Measurements from ENCODE around the gene C1QB.

- TF ChIP-seq CTCF (conservative IDR thresholded peaks at IDR 0.05; ENCODE audit: low read length) = no peak
- no peak for TF ChIP-seq EZH2phosphoT487 (IDR thresholded peaks at IDR 0.05; ENCODE audit: borderline replicate concordance, low read depth, low read length)
Observed at GRCh38 chr1:22625262-22625925, 27.6 kb upstream of the C1QB start.

All from OCI-LY7 (cell line).